ENCODE results near the gene IDH2. TPM values are rescaled to one million over a fixed set of nuclear protein-coding genes. Genes with fewer than 3 reads are reported as not detected.

IDH2 gene
- total RNA-seq, 4 donors from 2014 or later = 19.1 to 101 (median 85.1) TPM

- no peak for TF ChIP-seq POLR2AphosphoS5 (IDR thresholded peaks at IDR 0.05)
- TF ChIP-seq CTCF (IDR thresholded peaks at IDR 0.05) = no peak
- no peak for TF ChIP-seq POLR2A (IDR thresholded peaks at IDR 0.05)
- no peak for TF ChIP-seq EP300 (IDR thresholded peaks at IDR 0.05; ENCODE audit: low read depth)
- WGBS, 2 donors (ENCODE audit: low coverage in 1 of 2) = 86% methylated on average over 25 of the region's 27 CpGs; no CpG with 5 or more reads in 1 of the 2 donors
- DNase-seq = no peak
- in situ Hi-C loops (cut with MboI; ENCODE audit: low pct_ligation_motif_present in 1 of 4, low pct_unique_long_range_greater_than_20kb in 1 of 4, low sequenced_read_pairs in 3 of 4) = no loop called here
- no peaks in the 10 kb centered on the region for H3K36me3 ChIP-seq
- H3K9me3 ChIP-seq = no peaks in the 10 kb centered on the region
- no peaks in the 10 kb centered on the region for H3K27me3 ChIP-seq
- no peak overlapping the region for H3K27ac ChIP-seq
- H3K4me1 ChIP-seq = peaks cover 28 to 44% (median 30%) of the 10 kb centered on the region in 4 donors
- H3K4me3 ChIP-seq = no peak overlapping the region
- intact Hi-C loops (cut with DNase I; ENCODE audit: low total_unique reads) = no loop called here
These were observed 59.3 kb downstream of the IDH2 start for GRCh38 chr15:90042766-90043529.

GRCh38 chr15:90042356-90042755 lies 59.9 kb downstream of the IDH2 start:
- 94 to 97% methylated on average over 11 to 12 of the region's 12 CpGs for WGBS, 2 donors (ENCODE audit: low coverage in 1 of 2)
- DNase-seq = no peak
- in situ Hi-C loops (cut with MboI; ENCODE audit: low pct_ligation_motif_present in 1 of 4, low pct_unique_long_range_greater_than_20kb in 1 of 4, low sequenced_read_pairs in 3 of 4) = no loop called here

GRCh38 chr15:90040618-90041017 lies 61.6 kb downstream of the IDH2 start:
- no peak for TF ChIP-seq POLR2A (IDR thresholded peaks at IDR 0.05)
- no peak for TF ChIP-seq POLR2AphosphoS5 (IDR thresholded peaks at IDR 0.05)
- no peak for TF ChIP-seq EP300 (IDR thresholded peaks at IDR 0.05; ENCODE audit: low read depth)
- no peak for TF ChIP-seq CTCF (IDR thresholded peaks at IDR 0.05)
- H3K27me3 ChIP-seq = no peaks in the 10 kb centered on the region
- DNase-seq = no peak
- no peaks in the 10 kb centered on the region for H3K9me3 ChIP-seq
- H3K27ac ChIP-seq = peak overlapping the region in 3 of 4 donors; percentile 8 to 48 (median 42)
- in situ Hi-C loops (cut with MboI; ENCODE audit: low pct_ligation_motif_present in 1 of 4, low pct_unique_long_range_greater_than_20kb in 1 of 4, low sequenced_read_pairs in 3 of 4) (no loop called here), intact Hi-C loops (cut with DNase I; ENCODE audit: low total_unique reads) (no loop called here)
- no peaks in the 10 kb centered on the region for H3K36me3 ChIP-seq
- no peak overlapping the region for H3K4me3 ChIP-seq
- WGBS, 2 donors (ENCODE audit: low coverage in 1 of 2) = 43% methylated on average over 6 of the region's 6 CpGs
- peaks cover 12 to 46% (median 28%) of the 10 kb centered on the region in 4 donors for H3K4me1 ChIP-seq

More at GRCh38 chr15:90042356-90042755, 59.9 kb downstream of the IDH2 start:
- TF ChIP-seq POLR2AphosphoS5 (IDR thresholded peaks at IDR 0.05) (no peak), CTCF (IDR thresholded peaks at IDR 0.05) (no peak), POLR2A (IDR thresholded peaks at IDR 0.05) (no peak), EP300 (IDR thresholded peaks at IDR 0.05; ENCODE audit: low read depth) (no peak)
- H3K27me3 ChIP-seq = no peaks in the 10 kb centered on the region
- no peak overlapping the region for H3K27ac ChIP-seq
- H3K36me3 ChIP-seq = no peaks in the 10 kb centered on the region
- H3K4me3 ChIP-seq = no peak overlapping the region
- H3K4me1 ChIP-seq = peaks cover 28 to 44% (median 31%) of the 10 kb centered on the region in 4 donors
- intact Hi-C loops (cut with DNase I; ENCODE audit: low total_unique reads) = no loop called here
- no peaks in the 10 kb centered on the region for H3K9me3 ChIP-seq

GRCh38 chr15:90039996-90040395 lies 62.3 kb downstream of the IDH2 start:
- no peak for DNase-seq
- Histone ChIP-seq H3K4me1 (peaks cover 15 to 48% (median 32%) of the 10 kb centered on the region in 4 donors), H3K27ac (peak overlapping the region in 3 of 4 donors; percentile 8 to 48 (median 42)), H3K36me3 (no peaks in the 10 kb centered on the region), H3K9me3 (no peaks in the 10 kb centered on the region), H3K27me3 (no peaks in the 10 kb centered on the region), H3K4me3 (no peak overlapping the region)
- 59 to 66% methylated on average over 2 to 5 of the region's 5 CpGs for WGBS, 2 donors (ENCODE audit: low coverage in 1 of 2)
- TF ChIP-seq POLR2A (IDR thresholded peaks at IDR 0.05) (no peak), POLR2AphosphoS5 (IDR thresholded peaks at IDR 0.05) (no peak)
- in situ Hi-C loops (cut with MboI; ENCODE audit: low pct_ligation_motif_present in 1 of 4, low pct_unique_long_range_greater_than_20kb in 1 of 4, low sequenced_read_pairs in 3 of 4) = no loop called here
- intact Hi-C loops (cut with DNase I; ENCODE audit: low total_unique reads) = no loop called here

Data from transverse colon (tissue), 4 donors.